ENCODE measurements around the gene TRERF1. TPM values are rescaled to one million over a fixed set of nuclear protein-coding genes. Genes with fewer than 3 reads are reported as not detected.

The TRERF1 gene
- total and polyA plus RNA-seq, 2 of the 4 experiments (the other 2 are of a cell fraction), result 6.3 to 9.9 TPM

GRCh38 chr6:42443312-42444060, 8.2 kb downstream of the TRERF1 start:
- Histone ChIP-seq H3K14ac (replicated peaks; ENCODE audit: low read depth, low read length) (peak overlapping the region; percentile 76), H3K27ac (ENCODE audit: insufficient read depth, low read length) (peak overlapping the region; percentile 12; the same call in 1 of the 2 replicates), H3K27me3 (ENCODE audit: control insufficient read depth, insufficient read depth, low read length) (no peaks in the 10 kb centered on the region), H2BK15ac (ENCODE audit: low read depth, low read length) (peak overlapping the region; percentile 51; the same call in 1 of the 3 replicates), H3K23ac (ENCODE audit: low read depth, low read length) (peak overlapping the region; percentile 80), H3K9ac (ENCODE audit: low read depth, low read length) (peak overlapping the region; percentile 62), H4K8ac (ENCODE audit: low read depth in 2 of 2, low read length in 2 of 2) (peak overlapping the region; percentile 37 to 80), H4K20me1 (ENCODE audit: insufficient read depth, low read length) (peaks cover 40% of the 10 kb centered on the region), H3K4ac (ENCODE audit: low read depth, low read length) (peak overlapping the region; percentile 72), H3K4me2 (ENCODE audit: low read depth, low read length) (peak overlapping the region; percentile 82), H2AFZ (replicated peaks; ENCODE audit: low read length, poor library complexity) (no peak overlapping the region), H3K79me1 (ENCODE audit: low read depth in 1 of 2, low read length in 2 of 2) (peaks cover 50 to 94% of the 10 kb centered on the region in 2 experiments), H3K18ac (ENCODE audit: low read depth, low read length) (peak overlapping the region; percentile 45), H2BK120ac (ENCODE audit: low read depth, low read length) (peak overlapping the region; percentile 36; the same call in 1 of the 2 replicates), H3K4me3 (ENCODE audit: insufficient read depth, low read depth, low read length) (no peak overlapping the region), H3K9me1 (ENCODE audit: insufficient read depth, low read length) (peaks cover 30% of the 10 kb centered on the region), H2BK20ac (ENCODE audit: low read depth, low read length) (peak overlapping the region; percentile 28; the same call in 1 of the 2 replicates), H2AK5ac (ENCODE audit: low read depth, low read length) (peak overlapping the region; percentile 74), H2BK5ac (ENCODE audit: low read depth, low read length, poor library complexity, severe bottlenecking) (peak overlapping the region; percentile 26), H3K56ac (ENCODE audit: extremely low read depth, insufficient read depth, low read length) (no peak overlapping the region), H4K91ac (ENCODE audit: insufficient read depth, low read depth, low read length) (peak overlapping the region; percentile 52; the same call in 1 of the 2 replicates), H4K5ac (ENCODE audit: low read depth, low read length) (peak overlapping the region; percentile 65), H3K4me1 (ENCODE audit: control insufficient read depth, insufficient read depth, low read length) (peaks cover 40% of the 10 kb centered on the region), H3K36me3 (ENCODE audit: control insufficient read depth, insufficient read depth, low read length) (no peaks in the 10 kb centered on the region), H3K9me3 (ENCODE audit: control insufficient read depth, insufficient read depth, low read length) (no peaks in the 10 kb centered on the region), H2AK9ac (replicated peaks; ENCODE audit: low read depth, low read length, poor library complexity) (no peak overlapping the region)
- DNase-seq, result no peak
- no peak; the same call in 1 of the 2 replicates for ATAC-seq (ENCODE audit: low read depth)
- no TSS peak for BruUV-seq (replicated peaks)
- 20% methylated on average over 1 of the region's 11 CpGs; no CpG with 5 or more reads in 1 of the 2 experiments for WGBS, 2 experiments (ENCODE audit: extremely low coverage in 2 of 2, insufficient read length in 1 of 2)
- CTCF ChIA-PET, result interaction anchor here (0.6 to 1.5 kb wide), 3 partner anchors 104 to 364 kb away, joined by 3 read pairs; no protein-coding TSS in a partner anchor
- TF ChIP-seq MXI1 (IDR thresholded peaks at IDR 0.05; ENCODE audit: borderline replicate concordance, low read depth, low read length), result no peak
- POLR2A ChIA-PET (ENCODE audit: unreplicated experiment), result interaction anchor here (0.7 kb wide), 1 partner anchor 36 kb away, joined by 6 read pairs; no protein-coding TSS in a partner anchor
- dilution Hi-C loops (cut with HindIII; ENCODE audit: low sequenced_read_pairs, unreplicated experiment) (no loop called here), intact Hi-C loops (cut with micrococcal nuclease) (loop anchor here (10.0 kb wide), 1 partner anchor 89 kb away; no protein-coding TSS in a partner anchor), in situ Hi-C loops (cut with MboI; ENCODE audit: low sequenced_read_pairs) (no loop called here)

All from IMR-90 (cell line).